ENCODE results near the gene OLR1. TPM values are rescaled to one million over a fixed set of nuclear protein-coding genes. Genes with fewer than 3 reads are reported as not detected.
A peak's percentile ranks its signal among the peaks of the same experiment; 100 is the strongest.

The OLR1 gene
- total RNA-seq, 1 donor from 2014 or later, result not detected

- H3K4me1 Mint-ChIP-seq (ENCODE audit: unreplicated experiment), result peaks cover 6% of the 10 kb centered on the region
- TF ChIP-seq CTCF (IDR thresholded peaks at IDR 0.05; ENCODE audit: unreplicated experiment), result no peak
- no peak overlapping the region for H3K4me3 Mint-ChIP-seq (ENCODE audit: unreplicated experiment)
- peaks cover 5% of the 10 kb centered on the region for H3K27me3 Mint-ChIP-seq (ENCODE audit: unreplicated experiment)
- no peak for DNase-seq (ENCODE audit: low spot score)
- H3K36me3 Mint-ChIP-seq (ENCODE audit: low read depth, unreplicated experiment), result no peaks in the 10 kb centered on the region
- H3K27ac Mint-ChIP-seq (ENCODE audit: unreplicated experiment), result no peak overlapping the region
- no peaks in the 10 kb centered on the region for H3K9me3 Mint-ChIP-seq (ENCODE audit: unreplicated experiment)
Measured at GRCh38 chr12:10155966-10156365, 16.0 kb downstream of the OLR1 start.

DNA sequence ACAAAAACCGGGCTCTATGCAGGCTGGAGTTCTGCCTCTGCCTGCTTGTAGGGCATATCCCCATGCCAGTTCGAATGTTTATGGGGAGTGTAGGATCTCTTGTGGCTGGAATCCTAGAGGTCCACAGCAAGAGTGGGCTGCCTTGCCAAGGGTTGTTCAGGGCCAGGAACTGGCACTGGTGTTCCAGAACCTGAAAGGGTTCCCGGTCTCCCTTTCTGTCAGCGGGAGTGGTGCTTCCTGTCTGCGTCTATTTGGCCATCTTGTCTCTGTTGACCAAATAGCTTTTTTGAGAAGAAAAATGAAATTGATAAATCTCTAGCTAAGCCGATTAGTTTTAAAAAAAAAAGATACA, 17.8 kb downstream of the OLR1 start:
- peaks cover 5% of the 10 kb centered on the region for H3K27me3 Mint-ChIP-seq (ENCODE audit: unreplicated experiment)
- no peak overlapping the region for H3K27ac Mint-ChIP-seq (ENCODE audit: unreplicated experiment)
- no peak for TF ChIP-seq CTCF (IDR thresholded peaks at IDR 0.05; ENCODE audit: unreplicated experiment)
- H3K9me3 Mint-ChIP-seq (ENCODE audit: unreplicated experiment), result no peaks in the 10 kb centered on the region
- DNase-seq (ENCODE audit: low spot score), result no peak
- peak overlapping the region; percentile 89 for H3K4me3 Mint-ChIP-seq (ENCODE audit: unreplicated experiment)
- peaks cover 6% of the 10 kb centered on the region for H3K4me1 Mint-ChIP-seq (ENCODE audit: unreplicated experiment)
- H3K36me3 Mint-ChIP-seq (ENCODE audit: low read depth, unreplicated experiment), result no peaks in the 10 kb centered on the region

DNA sequence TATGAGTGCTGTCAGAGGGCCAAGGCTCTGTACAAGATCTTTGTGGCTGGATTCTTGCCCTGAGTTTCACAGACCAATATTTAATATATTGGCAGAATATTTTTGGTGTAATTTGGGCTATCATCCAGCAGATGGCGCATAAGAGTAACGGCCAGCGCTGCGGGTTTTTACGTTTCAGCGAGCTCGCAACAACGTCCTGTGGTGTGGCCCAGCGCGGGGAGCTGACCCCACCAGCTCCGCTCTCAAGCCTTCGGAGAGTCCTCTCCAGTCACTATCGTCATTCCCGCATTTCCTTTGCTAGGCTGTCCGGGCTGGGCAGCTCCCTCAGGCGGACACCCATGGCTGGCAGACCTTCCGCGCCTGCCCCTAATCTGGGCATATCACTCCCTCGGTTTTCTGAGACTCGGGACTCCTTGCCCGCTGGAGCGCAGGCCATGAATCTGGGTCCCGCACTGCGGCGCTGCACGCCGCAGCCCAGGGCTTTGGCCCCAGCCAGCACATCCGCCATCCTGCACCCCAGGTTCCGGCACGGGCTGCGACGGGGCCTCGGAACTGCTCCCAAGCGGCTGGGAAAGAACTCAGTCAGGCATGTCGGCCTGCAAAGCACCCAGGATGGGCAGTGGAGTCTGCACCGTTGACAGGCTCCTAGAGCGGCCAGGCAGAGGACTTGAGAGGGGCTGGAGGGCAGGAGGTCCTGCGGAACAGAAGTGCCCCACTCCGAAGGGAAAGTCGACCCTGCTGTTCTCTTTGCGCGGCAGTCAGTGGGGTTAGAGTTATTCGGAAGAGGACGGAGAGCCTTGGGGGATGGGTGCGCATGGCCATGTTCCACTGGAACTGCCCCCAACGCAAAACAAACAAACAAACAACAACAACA, 18.4 kb downstream of the OLR1 start:
- Mint-ChIP-seq H3K27ac (ENCODE audit: unreplicated experiment) (no peak overlapping the region), H3K27me3 (ENCODE audit: unreplicated experiment) (peaks cover 5% of the 10 kb centered on the region), H3K36me3 (ENCODE audit: low read depth, unreplicated experiment) (no peaks in the 10 kb centered on the region), H3K9me3 (ENCODE audit: unreplicated experiment) (no peaks in the 10 kb centered on the region), H3K4me3 (ENCODE audit: unreplicated experiment) (peak overlapping the region; percentile 89), H3K4me1 (ENCODE audit: unreplicated experiment) (peaks cover 6% of the 10 kb centered on the region)
- peak; percentile 67 for DNase-seq (ENCODE audit: low spot score)
- peak; percentile 98 for TF ChIP-seq CTCF (IDR thresholded peaks at IDR 0.05; ENCODE audit: unreplicated experiment)

- Mint-ChIP-seq H3K27me3 (ENCODE audit: unreplicated experiment) (peaks cover 5% of the 10 kb centered on the region), H3K4me1 (ENCODE audit: unreplicated experiment) (peaks cover 6% of the 10 kb centered on the region), H3K9me3 (ENCODE audit: unreplicated experiment) (no peaks in the 10 kb centered on the region), H3K27ac (ENCODE audit: unreplicated experiment) (no peak overlapping the region), H3K4me3 (ENCODE audit: unreplicated experiment) (no peak overlapping the region), H3K36me3 (ENCODE audit: low read depth, unreplicated experiment) (no peaks in the 10 kb centered on the region)
- no peak for TF ChIP-seq CTCF (IDR thresholded peaks at IDR 0.05; ENCODE audit: unreplicated experiment)
- DNase-seq (ENCODE audit: low spot score), result no peak
Measured at GRCh38 chr12:10151621-10152020, 20.3 kb downstream of the OLR1 start.

DNA sequence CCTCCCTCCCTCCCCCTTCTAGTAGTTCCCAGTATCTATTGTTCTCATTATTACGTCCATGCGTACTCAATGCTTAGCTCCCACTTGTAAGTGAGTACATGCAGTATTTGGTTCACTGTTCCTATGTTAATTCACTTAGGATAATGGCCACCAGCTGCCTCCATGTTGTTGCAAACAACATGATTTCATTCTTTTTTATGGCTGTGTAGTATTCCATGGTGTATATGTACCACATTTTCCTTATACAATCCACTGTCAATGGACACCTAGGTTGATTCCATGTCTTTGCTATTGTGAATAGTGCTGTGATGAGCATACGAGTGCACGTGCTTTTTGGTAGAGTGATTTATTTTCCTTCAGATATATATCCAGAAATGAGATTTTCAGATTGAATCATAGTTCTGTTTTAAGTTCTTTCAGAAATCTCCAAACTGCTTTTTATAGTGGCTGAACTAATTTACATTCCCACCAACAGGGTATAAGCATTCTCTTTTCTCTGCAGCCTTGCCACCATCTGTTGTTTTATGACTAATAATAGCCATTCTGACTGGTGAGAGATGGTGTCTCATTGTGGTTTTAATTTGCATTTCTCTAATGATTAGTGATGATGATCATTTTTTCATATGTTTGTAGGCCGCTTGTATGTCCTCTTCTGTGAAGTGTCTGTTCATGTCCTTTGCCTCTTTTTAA, 24.1 kb downstream of the OLR1 start:
- Mint-ChIP-seq H3K9me3 (ENCODE audit: unreplicated experiment) (no peaks in the 10 kb centered on the region), H3K4me3 (ENCODE audit: unreplicated experiment) (no peak overlapping the region), H3K36me3 (ENCODE audit: low read depth, unreplicated experiment) (no peaks in the 10 kb centered on the region), H3K4me1 (ENCODE audit: unreplicated experiment) (no peaks in the 10 kb centered on the region), H3K27me3 (ENCODE audit: unreplicated experiment) (no peaks in the 10 kb centered on the region), H3K27ac (ENCODE audit: unreplicated experiment) (no peak overlapping the region)
- DNase-seq (ENCODE audit: low spot score), result no peak
- no peak for TF ChIP-seq CTCF (IDR thresholded peaks at IDR 0.05; ENCODE audit: unreplicated experiment)
